ENCODE data around the gene PSMG1. TPM values are rescaled to one million over a fixed set of nuclear protein-coding genes. Genes with fewer than 3 reads are reported as not detected.
A peak's percentile ranks its signal among the peaks of the same experiment; 100 is the strongest.

Gene PSMG1
- total RNA-seq, 2 donors from 2014 or later = 60.0 to 68.9 TPM

- Mint-ChIP-seq H3K27ac (no peak overlapping the region), H3K27me3 (no peaks in the 10 kb centered on the region), H3K4me3 (no peak overlapping the region), H3K36me3 (peaks cover 11% of the 10 kb centered on the region), H3K9me3 (no peaks in the 10 kb centered on the region), H3K4me1 (ENCODE audit: low read depth in 2 of 2) (no peaks in the 10 kb centered on the region)
- DNase-seq (ENCODE audit: low spot score) (no peak), ATAC-seq (no peak)
Measured at GRCh38 chr21:39204134-39204533, 20.9 kb upstream of the PSMG1 start.

GRCh38 chr21:39198800-39199199 lies 15.5 kb upstream of the PSMG1 start:
- Mint-ChIP-seq H3K9me3 (no peaks in the 10 kb centered on the region), H3K27me3 (no peaks in the 10 kb centered on the region), H3K36me3 (peaks cover 30% of the 10 kb centered on the region), H3K27ac (peak overlapping the region in 1 of 2 donors; percentile 48), H3K4me3 (no peak overlapping the region), H3K4me1 (ENCODE audit: low read depth in 2 of 2) (peaks cover 28 to 32% of the 10 kb centered on the region in 2 donors)
- DNase-seq (ENCODE audit: low spot score) (no peak), ATAC-seq (no peak)

- Mint-ChIP-seq H3K4me3 (no peak overlapping the region), H3K4me1 (ENCODE audit: low read depth in 2 of 2) (peaks cover 28 to 32% of the 10 kb centered on the region in 2 donors), H3K27ac (peak overlapping the region; percentile 78 to 87), H3K36me3 (peaks cover 30% of the 10 kb centered on the region), H3K9me3 (no peaks in the 10 kb centered on the region), H3K27me3 (no peaks in the 10 kb centered on the region)
- DNase-seq (ENCODE audit: low spot score) = no peak
- ATAC-seq = peak; percentile 31 to 55
Measured at GRCh38 chr21:39197448-39198233, 14.4 kb upstream of the PSMG1 start.

- Mint-ChIP-seq H3K36me3 (peaks cover 30% of the 10 kb centered on the region), H3K4me1 (ENCODE audit: low read depth in 2 of 2) (peaks cover 28 to 32% of the 10 kb centered on the region in 2 donors), H3K4me3 (peak overlapping the region; percentile 79), H3K9me3 (no peaks in the 10 kb centered on the region), H3K27ac (peak overlapping the region; percentile 78 to 87), H3K27me3 (no peaks in the 10 kb centered on the region)
- no peak for DNase-seq (ENCODE audit: low spot score)
- ATAC-seq = no peak
Measured at GRCh38 chr21:39196838-39197237, 13.6 kb upstream of the PSMG1 start.

- ATAC-seq (peak; percentile 43 to 60), DNase-seq (ENCODE audit: low spot score) (no peak)
- peaks cover 28 to 32% of the 10 kb centered on the region in 2 donors for H3K4me1 Mint-ChIP-seq (ENCODE audit: low read depth in 2 of 2)
- peaks cover 30% of the 10 kb centered on the region for H3K36me3 Mint-ChIP-seq
- H3K27ac Mint-ChIP-seq = peak overlapping the region; percentile 78 to 87
- no peaks in the 10 kb centered on the region for H3K27me3 Mint-ChIP-seq
- peak overlapping the region; percentile 79 for H3K4me3 Mint-ChIP-seq
- H3K9me3 Mint-ChIP-seq = no peaks in the 10 kb centered on the region
Measured at GRCh38 chr21:39196310-39196709, 13.1 kb upstream of the PSMG1 start.

GRCh38 chr21:39193380-39193779 lies 10.1 kb upstream of the PSMG1 start:
- Mint-ChIP-seq H3K4me3 (no peak overlapping the region), H3K36me3 (peaks cover 19% of the 10 kb centered on the region), H3K27me3 (no peaks in the 10 kb centered on the region), H3K4me1 (ENCODE audit: low read depth in 2 of 2) (peaks cover 35 to 37% of the 10 kb centered on the region in 2 donors), H3K9me3 (no peaks in the 10 kb centered on the region), H3K27ac (no peak overlapping the region)
- DNase-seq (ENCODE audit: low spot score) = no peak
- ATAC-seq = no peak

GRCh38 chr21:39189857-39190604 lies 6.8 kb upstream of the PSMG1 start:
- H3K4me3 Mint-ChIP-seq = no peak overlapping the region
- no peaks in the 10 kb centered on the region for H3K27me3 Mint-ChIP-seq
- peaks cover 1% of the 10 kb centered on the region for H3K36me3 Mint-ChIP-seq
- H3K27ac Mint-ChIP-seq = no peak overlapping the region
- peak in 1 of 2 donors; percentile 58 for ATAC-seq
- no peak for DNase-seq (ENCODE audit: low spot score)
- peaks cover 11 to 15% of the 10 kb centered on the region in 2 donors for H3K4me1 Mint-ChIP-seq (ENCODE audit: low read depth in 2 of 2)
- no peaks in the 10 kb centered on the region for H3K9me3 Mint-ChIP-seq

GRCh38 chr21:39188521-39189139 lies 5.4 kb upstream of the PSMG1 start:
- no peak for ATAC-seq

GRCh38 chr21:39187141-39187540 lies 3.9 kb upstream of the PSMG1 start:
- H3K4me1 Mint-ChIP-seq (ENCODE audit: low read depth in 2 of 2) = peaks cover 23 to 33% of the 10 kb centered on the region in 2 donors
- peaks cover 4% of the 10 kb centered on the region for H3K36me3 Mint-ChIP-seq
- DNase-seq (ENCODE audit: low spot score) = no peak
- H3K9me3 Mint-ChIP-seq = no peaks in the 10 kb centered on the region
- H3K4me3 Mint-ChIP-seq = no peak overlapping the region
- no peak for ATAC-seq
- peak overlapping the region in 1 of 2 donors; percentile 17 for H3K27ac Mint-ChIP-seq
- H3K27me3 Mint-ChIP-seq = no peaks in the 10 kb centered on the region

More at GRCh38 chr21:39188521-39189139, 5.4 kb upstream of the PSMG1 start:
- no peak overlapping the region for H3K27ac Mint-ChIP-seq
- no peaks in the 10 kb centered on the region for H3K9me3 Mint-ChIP-seq
- DNase-seq (ENCODE audit: low spot score) = no peak
- no peaks in the 10 kb centered on the region for H3K27me3 Mint-ChIP-seq
- no peak overlapping the region for H3K4me3 Mint-ChIP-seq
- no peaks in the 10 kb centered on the region for H3K36me3 Mint-ChIP-seq
- peaks cover 17 to 27% of the 10 kb centered on the region in 2 donors for H3K4me1 Mint-ChIP-seq (ENCODE audit: low read depth in 2 of 2)

- no peaks in the 10 kb centered on the region for H3K27me3 Mint-ChIP-seq
- DNase-seq (ENCODE audit: low spot score) (no peak), ATAC-seq (no peak)
- H3K36me3 Mint-ChIP-seq = peaks cover 6% of the 10 kb centered on the region
- peaks cover 27 to 37% of the 10 kb centered on the region in 2 donors for H3K4me1 Mint-ChIP-seq (ENCODE audit: low read depth in 2 of 2)
- no peak overlapping the region for H3K4me3 Mint-ChIP-seq
- H3K9me3 Mint-ChIP-seq = no peaks in the 10 kb centered on the region
- H3K27ac Mint-ChIP-seq = peak overlapping the region in 1 of 2 donors; percentile 17
Measured at GRCh38 chr21:39186676-39187075, 3.4 kb upstream of the PSMG1 start.

GRCh38 chr21:39185157-39185556 lies 1.9 kb upstream of the PSMG1 start:
- H3K36me3 Mint-ChIP-seq = peaks cover 10% of the 10 kb centered on the region
- peak overlapping the region in 1 of 2 donors; percentile 90 for H3K27ac Mint-ChIP-seq
- H3K4me3 Mint-ChIP-seq = peak overlapping the region; percentile 96
- H3K27me3 Mint-ChIP-seq = no peaks in the 10 kb centered on the region
- DNase-seq (ENCODE audit: low spot score) = no peak
- no peak for ATAC-seq
- peaks cover 26 to 41% of the 10 kb centered on the region in 2 donors for H3K4me1 Mint-ChIP-seq (ENCODE audit: low read depth in 2 of 2)
- H3K9me3 Mint-ChIP-seq = no peaks in the 10 kb centered on the region

- H3K27ac Mint-ChIP-seq = peak overlapping the region; percentile 90
- no peak for ATAC-seq
- no peaks in the 10 kb centered on the region for H3K27me3 Mint-ChIP-seq
- peak overlapping the region; percentile 96 for H3K4me3 Mint-ChIP-seq
- no peak for DNase-seq (ENCODE audit: low spot score)
- H3K36me3 Mint-ChIP-seq = peaks cover 14% of the 10 kb centered on the region
- no peaks in the 10 kb centered on the region for H3K9me3 Mint-ChIP-seq
- peaks cover 26 to 44% of the 10 kb centered on the region in 2 donors for H3K4me1 Mint-ChIP-seq (ENCODE audit: low read depth in 2 of 2)
Measured at GRCh38 chr21:39184050-39184980, 1.1 kb upstream of the PSMG1 start.
